Ishikawa (cell line): ENCODE results near the gene DIP2C.

Source experiments
- CEBPB ChIP-seq: IDR thresholded peaks from 2 replicates; pipeline ENCODE4 v1.6.1; 2012
- CREB1 ChIP-seq: IDR thresholded peaks from 2 replicates; pipeline ENCODE4 v1.6.1; 2012; ENCODE audit warnings: low read depth
- EGR1 ChIP-seq: IDR thresholded peaks from 2 replicates; pipeline ENCODE4 v1.6.1; 2012
- EP300 ChIP-seq: IDR thresholded peaks from 2 replicates; pipeline ENCODE4 v1.6.1; 2012; ENCODE audit warnings: borderline replicate concordance
- FOXM1 ChIP-seq: IDR thresholded peaks from 2 replicates; pipeline ENCODE4 v1.6.1; 2012; ENCODE audit warnings: low read depth, borderline replicate concordance
- MAX ChIP-seq: IDR thresholded peaks from 2 replicates; pipeline ENCODE4 v1.6.1; 2012
- NFIC ChIP-seq: IDR thresholded peaks from 2 replicates; pipeline ENCODE4 v1.6.1; 2012
- RAD21 ChIP-seq: IDR thresholded peaks from 2 replicates; pipeline ENCODE4 v1.6.1; 2012; ENCODE audit warnings: low read depth
- REST ChIP-seq: IDR thresholded peaks from 2 replicates; pipeline ENCODE4 v1.6.1; 2012; ENCODE audit warnings: low read depth, mild to moderate bottlenecking
- TAF1 ChIP-seq: IDR thresholded peaks from 2 replicates; pipeline ENCODE4 v1.6.1; 2012; ENCODE audit warnings: low read depth, mild to moderate bottlenecking
- TCF12 ChIP-seq: IDR thresholded peaks from 2 replicates; pipeline ENCODE4 v1.6.1; 2012; ENCODE audit warnings: low read depth
- TEAD4 ChIP-seq: IDR thresholded peaks from 2 replicates; pipeline ENCODE4 v1.6.1; 2012
- USF1 ChIP-seq: IDR thresholded peaks from 2 replicates; pipeline ENCODE4 v1.6.1; 2012
- YY1 ChIP-seq: IDR thresholded peaks from 2 replicates; pipeline ENCODE4 v1.6.1; 2012; ENCODE audit warnings: low read depth
- ZBTB7A ChIP-seq: IDR thresholded peaks from 2 replicates; pipeline ENCODE4 v1.6.1; 2012; ENCODE audit warnings: low read depth

Gene DIP2C

GRCh38 chr10:621981-622740, 67.3 kb downstream of the DIP2C start:
- TF ChIP-seq CREB1 (no peak), YY1 (no peak), NFIC (no peak), FOXM1 (no peak)

GRCh38 chr10:621513-621912, 68.0 kb downstream of the DIP2C start:
- TF ChIP-seq TCF12 (no peak), MAX (no peak), TEAD4 (no peak), YY1 (no peak), REST (no peak), EGR1 (no peak), NFIC (no peak), FOXM1 (no peak), EP300 (no peak), CEBPB (no peak), ZBTB7A (no peak), TAF1 (no peak), USF1 (no peak), RAD21 (no peak)

- no peak for TF ChIP-seq YY1
Observed at GRCh38 chr10:620971-621370, 68.5 kb downstream of the DIP2C start.

- TF ChIP-seq CEBPB (no peak), NFIC (no peak)
Observed at GRCh38 chr10:620417-620816, 69.1 kb downstream of the DIP2C start.

GRCh38 chr10:619710-620109, 69.8 kb downstream of the DIP2C start:
- TF ChIP-seq REST (no peak), TEAD4 (no peak), CREB1 (no peak), EGR1 (no peak)

GRCh38 chr10:618229-618989, 71.1 kb downstream of the DIP2C start:
- TF ChIP-seq RAD21: no peak
- TF ChIP-seq MAX: no peak
- TF ChIP-seq EP300: no peak
- TF ChIP-seq REST: no peak
- no peak for TF ChIP-seq USF1
- TF ChIP-seq TCF12: no peak
- no peak for TF ChIP-seq FOXM1
- TF ChIP-seq EGR1: no peak
- TF ChIP-seq YY1: no peak
